Measurements from ENCODE around the gene CEBPB.
"Not testable (repeated sequence)": the region's sequence is repeated elsewhere in the genome, so short reads cannot be mapped to it uniquely, and the experiment has no call there.

CEBPB gene

GRCh38 chr20:50190251-50191064 lies at the start of gene CEBPB:
CEBPB (plus strand) TSS chr20:50190830; CDS start chr20:50191034, 204 bp downstream.
- DNase-seq: peak; percentile 88 to 91

GRCh38 chr20:50141018-50141675 lies 49.5 kb upstream of the CEBPB start:
- no peak for DNase-seq

- DNase-seq: no peak
Observed at GRCh38 chr20:50141811-50142561, 48.6 kb upstream of the CEBPB start.

- DNase-seq: no peak
Observed at GRCh38 chr20:50142812-50143211, 47.8 kb upstream of the CEBPB start.

- DNase-seq: peak; percentile 94 to 98
Observed at GRCh38 chr20:50144362-50144761, 46.3 kb upstream of the CEBPB start.

- DNase-seq: peak in 1 of 2 donors; percentile 59
Observed at GRCh38 chr20:50145566-50145965, 45.1 kb upstream of the CEBPB start.

- no peak for DNase-seq
Observed at GRCh38 chr20:50146214-50146613, 44.4 kb upstream of the CEBPB start.

GRCh38 chr20:50146732-50147662 lies 43.6 kb upstream of the CEBPB start:
- peak; percentile 89 to 98 for DNase-seq

GRCh38 chr20:50149481-50150254 lies 41.0 kb upstream of the CEBPB start:
- DNase-seq: no peak

- DNase-seq: no peak
Observed at GRCh38 chr20:50151034-50151743, 39.4 kb upstream of the CEBPB start.

GRCh38 chr20:50152394-50153152 lies 38.1 kb upstream of the CEBPB start:
- peak in 1 of 2 donors; percentile 45 for DNase-seq

GRCh38 chr20:50153153-50153499 lies 37.5 kb upstream of the CEBPB start:
- no peak for DNase-seq

GRCh38 chr20:50153500-50154377 lies 36.9 kb upstream of the CEBPB start, which contains the start of gene PEDS1:
PEDS1 (minus strand) TSS chr20:50153723; CDS start chr20:50153637, 86 bp downstream.
- DNase-seq: peak; percentile 85 to 88

- DNase-seq: not testable (repeated sequence)
Observed at GRCh38 chr20:50161494-50161893, 29.1 kb upstream of the CEBPB start.

GRCh38 chr20:50163570-50164317 lies 26.9 kb upstream of the CEBPB start:
- peak; percentile 46 to 62 for DNase-seq

- peak; percentile 99 for DNase-seq
Observed at GRCh38 chr20:50165684-50166554, 24.7 kb upstream of the CEBPB start.

GRCh38 chr20:50169329-50169823 lies 21.3 kb upstream of the CEBPB start:
- DNase-seq: peak; percentile 71 to 99
